Measurements from ENCODE around the gene KDM6B.
A peak's percentile ranks its signal among the peaks of the same experiment; 100 is the strongest.

KDM6B gene, protein sequence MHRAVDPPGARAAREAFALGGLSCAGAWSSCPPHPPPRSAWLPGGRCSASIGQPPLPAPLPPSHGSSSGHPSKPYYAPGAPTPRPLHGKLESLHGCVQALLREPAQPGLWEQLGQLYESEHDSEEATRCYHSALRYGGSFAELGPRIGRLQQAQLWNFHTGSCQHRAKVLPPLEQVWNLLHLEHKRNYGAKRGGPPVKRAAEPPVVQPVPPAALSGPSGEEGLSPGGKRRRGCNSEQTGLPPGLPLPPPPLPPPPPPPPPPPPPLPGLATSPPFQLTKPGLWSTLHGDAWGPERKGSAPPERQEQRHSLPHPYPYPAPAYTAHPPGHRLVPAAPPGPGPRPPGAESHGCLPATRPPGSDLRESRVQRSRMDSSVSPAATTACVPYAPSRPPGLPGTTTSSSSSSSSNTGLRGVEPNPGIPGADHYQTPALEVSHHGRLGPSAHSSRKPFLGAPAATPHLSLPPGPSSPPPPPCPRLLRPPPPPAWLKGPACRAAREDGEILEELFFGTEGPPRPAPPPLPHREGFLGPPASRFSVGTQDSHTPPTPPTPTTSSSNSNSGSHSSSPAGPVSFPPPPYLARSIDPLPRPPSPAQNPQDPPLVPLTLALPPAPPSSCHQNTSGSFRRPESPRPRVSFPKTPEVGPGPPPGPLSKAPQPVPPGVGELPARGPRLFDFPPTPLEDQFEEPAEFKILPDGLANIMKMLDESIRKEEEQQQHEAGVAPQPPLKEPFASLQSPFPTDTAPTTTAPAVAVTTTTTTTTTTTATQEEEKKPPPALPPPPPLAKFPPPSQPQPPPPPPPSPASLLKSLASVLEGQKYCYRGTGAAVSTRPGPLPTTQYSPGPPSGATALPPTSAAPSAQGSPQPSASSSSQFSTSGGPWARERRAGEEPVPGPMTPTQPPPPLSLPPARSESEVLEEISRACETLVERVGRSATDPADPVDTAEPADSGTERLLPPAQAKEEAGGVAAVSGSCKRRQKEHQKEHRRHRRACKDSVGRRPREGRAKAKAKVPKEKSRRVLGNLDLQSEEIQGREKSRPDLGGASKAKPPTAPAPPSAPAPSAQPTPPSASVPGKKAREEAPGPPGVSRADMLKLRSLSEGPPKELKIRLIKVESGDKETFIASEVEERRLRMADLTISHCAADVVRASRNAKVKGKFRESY (N-terminal part only)

DNA sequence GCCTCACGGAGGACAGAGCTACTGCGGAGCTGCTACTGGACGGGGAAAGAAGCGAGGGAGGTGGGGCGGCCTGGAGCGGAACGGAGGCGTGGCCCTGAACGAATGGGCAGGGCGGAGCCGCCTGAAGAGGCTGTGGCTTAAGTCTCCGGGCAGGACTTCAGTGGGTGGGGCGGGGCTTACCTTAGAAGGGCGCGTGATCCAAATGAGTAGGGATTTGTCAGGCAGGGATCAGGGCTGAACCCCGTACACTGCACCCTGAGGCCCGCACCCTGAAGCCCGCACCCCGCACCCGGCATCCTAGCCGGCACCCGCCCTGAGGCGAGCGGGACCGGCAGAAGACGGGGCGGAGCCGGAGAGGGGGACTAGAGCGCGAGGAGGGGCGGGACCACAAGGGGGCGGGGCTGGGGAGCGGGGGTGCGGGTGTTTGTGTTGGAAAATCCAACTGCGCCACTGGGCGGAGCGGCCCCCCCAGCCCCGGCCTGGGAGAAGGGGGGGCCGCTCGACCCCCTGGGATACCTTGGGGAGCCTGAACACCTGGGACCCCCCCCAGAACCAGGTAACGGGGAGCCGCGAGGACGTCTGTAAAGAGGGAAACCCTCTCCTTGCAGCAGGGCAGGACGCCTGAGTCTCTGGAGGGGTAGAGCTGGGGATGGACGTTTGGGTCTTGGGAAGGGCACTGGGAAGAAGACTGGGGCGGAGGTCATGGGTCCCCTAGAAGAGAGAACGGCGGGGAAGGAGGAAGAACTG is at the start of gene KDM6B:
KDM6B (plus strand) TSS at position 423 of the 747 bp plus-strand sequence. CDS start 11,338 bp downstream, outside the sequence.
- DNase-seq: peak; percentile 85

DNA sequence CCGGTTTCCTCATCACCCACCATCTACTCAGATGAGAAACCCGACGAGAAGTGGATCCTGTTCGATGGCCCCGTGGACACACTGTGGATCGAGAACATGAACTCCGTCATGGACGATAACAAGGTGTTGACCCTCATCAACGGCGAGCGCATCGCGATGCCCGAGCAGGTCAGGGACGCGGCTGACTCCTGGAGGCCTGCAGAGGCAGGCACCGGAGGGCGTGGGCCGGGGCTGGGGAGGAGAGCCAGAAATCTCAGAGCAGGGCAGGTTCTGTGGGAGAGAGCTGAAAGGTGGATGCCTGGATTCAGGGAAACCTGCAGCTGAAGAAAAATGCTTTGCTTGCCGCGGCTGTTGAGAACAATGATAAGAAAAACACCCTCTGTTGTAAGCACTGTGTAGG is 47.2 kb upstream of the KDM6B start:
- DNase-seq: no peak

DNA sequence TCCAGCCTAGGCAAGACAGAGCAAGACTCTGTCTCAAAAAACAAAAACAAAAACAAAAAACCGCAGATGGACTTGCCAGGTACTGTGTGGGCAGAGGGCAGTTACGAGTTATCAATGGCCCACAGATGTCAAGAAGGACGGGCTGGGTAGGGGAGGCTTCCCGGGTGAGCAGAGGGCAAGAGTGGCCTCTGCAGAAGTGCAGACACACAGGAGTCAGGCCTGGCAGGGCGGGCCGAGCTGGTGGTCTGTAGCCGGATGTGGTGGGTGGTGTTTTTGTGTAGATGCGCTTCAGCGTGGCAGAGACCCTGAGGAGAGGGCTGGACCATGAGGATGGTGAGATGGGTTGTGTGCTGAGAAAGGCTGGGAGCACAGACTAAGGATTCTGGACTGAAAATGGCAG is 44.9 kb upstream of the KDM6B start:
- DNase-seq: no peak

DNA sequence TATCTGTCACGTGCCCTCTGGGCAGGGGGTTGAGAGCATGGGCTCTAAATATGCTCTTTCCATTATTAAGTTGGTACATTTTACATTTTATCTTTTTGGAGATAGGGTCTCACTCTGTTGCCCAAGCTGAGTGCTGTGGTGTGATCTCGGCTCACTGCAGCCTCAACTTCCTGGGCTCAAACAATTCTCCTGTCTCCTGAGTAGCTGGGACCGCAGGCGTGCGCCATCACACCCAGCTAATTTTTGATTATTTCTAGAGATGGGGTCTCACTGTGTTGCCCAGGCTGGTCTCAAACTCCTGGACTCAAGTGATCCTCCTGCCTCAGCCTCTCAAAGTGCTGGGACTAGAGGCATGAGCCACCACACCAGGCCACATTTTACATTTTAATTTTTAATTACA is 43.9 kb upstream of the KDM6B start:
- no peak for DNase-seq

DNA sequence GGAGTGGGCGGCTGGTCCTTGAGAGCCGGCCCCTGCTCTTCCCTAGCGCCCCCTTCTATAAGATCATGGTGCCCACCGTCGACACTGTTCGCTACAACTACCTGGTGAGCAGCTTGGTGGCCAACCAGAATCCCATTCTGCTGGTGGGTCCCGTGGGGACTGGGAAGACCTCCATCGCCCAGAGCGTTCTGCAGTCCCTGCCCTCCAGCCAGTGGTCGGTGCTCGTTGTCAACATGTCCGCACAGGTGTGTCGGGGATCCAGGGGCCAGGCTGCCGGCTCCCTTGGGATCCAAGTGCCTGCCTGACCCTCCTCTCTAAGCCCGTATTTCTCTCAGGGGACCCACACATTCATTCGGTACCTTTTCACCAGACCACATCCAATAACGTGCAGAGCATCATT is 41.4 kb upstream of the KDM6B start:
- DNase-seq: no peak

DNA sequence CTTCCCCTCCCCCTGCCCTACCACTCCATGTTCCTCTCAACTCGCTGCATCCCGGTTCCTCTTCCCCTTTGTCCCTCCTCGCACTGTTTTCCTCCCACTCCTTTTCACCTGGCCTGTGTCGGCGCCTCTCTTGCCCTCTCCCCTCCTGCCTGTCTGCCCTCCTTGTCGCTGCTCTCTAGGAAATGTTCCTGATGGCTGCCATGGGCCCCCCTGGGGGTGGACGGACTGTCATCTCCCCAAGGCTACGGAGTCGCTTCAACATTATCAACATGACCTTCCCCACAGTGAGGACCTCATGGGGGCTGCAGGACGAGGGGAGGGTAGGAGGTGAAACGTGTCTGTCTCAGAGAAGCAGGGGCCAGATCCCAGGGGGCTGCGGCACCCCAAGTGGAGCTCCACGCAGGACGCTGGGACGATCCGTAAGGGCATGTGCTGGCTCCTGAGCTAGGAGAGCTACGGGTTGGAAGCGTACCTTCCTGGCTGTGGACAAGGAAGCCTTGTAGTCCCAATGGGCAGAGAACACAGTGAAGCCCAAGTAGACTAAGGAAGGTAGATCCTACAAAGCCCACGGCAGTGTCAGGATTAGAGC is 39.8 kb upstream of the KDM6B start:
- no peak for DNase-seq

DNA sequence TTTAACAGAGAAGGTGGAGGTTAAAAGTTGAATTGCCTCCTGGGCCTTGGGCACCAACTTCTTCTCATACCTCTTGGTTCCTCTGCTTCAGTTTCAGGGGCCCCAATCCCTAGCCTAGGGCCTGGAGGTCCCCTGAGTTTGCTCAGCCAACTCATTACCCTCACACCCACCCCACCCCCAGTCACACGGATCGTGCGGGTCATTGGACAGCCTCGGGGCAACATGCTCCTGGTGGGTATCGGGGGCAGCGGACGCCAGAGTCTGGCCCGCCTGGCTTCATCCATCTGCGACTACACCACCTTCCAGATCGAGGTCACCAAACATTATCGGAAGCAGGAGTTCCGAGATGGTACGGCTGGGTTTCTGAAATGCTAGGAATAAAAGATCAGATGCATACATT is 36.0 kb upstream of the KDM6B start:
- no peak for DNase-seq

DNA sequence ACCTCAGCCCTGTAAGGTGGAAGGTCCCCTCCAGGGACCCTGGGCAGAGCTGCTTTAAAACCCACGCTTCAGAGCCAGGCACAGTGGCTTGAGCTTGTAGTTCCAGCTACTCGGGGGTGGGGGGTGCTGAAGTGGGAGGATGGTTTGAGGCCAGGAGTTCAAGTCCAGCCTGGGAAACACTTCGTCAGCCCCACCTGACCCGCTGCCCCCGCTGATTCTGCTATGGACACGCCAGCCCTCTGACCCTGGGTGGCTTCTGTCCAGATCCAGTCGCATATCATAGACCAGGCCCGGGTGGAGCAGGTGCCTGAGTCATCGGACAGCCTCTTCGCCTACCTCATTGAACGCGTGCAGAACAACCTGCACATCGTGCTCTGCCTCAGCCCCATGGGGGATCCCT is 35.2 kb upstream of the KDM6B start:
- no peak for DNase-seq

DNA sequence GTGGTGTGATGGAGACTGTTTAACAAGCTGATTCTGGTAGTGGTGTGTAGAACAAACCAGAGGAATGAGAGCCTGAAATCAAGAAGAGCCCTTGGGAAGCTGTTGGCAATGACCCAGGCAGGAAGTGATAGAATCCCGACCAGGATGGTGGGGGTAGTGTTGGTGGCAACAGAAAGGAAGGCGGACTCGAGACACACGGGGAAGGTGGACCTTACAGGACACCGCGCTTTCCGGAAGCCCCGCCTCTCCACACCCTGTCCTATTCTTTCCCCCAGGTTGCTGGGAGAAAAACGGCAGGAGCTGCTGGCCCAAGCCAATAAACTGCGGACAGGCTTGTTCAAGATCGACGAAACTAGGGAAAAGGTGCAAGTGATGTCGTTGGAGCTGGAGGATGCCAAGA is 30.0 kb upstream of the KDM6B start:
- DNase-seq: no peak

DNA sequence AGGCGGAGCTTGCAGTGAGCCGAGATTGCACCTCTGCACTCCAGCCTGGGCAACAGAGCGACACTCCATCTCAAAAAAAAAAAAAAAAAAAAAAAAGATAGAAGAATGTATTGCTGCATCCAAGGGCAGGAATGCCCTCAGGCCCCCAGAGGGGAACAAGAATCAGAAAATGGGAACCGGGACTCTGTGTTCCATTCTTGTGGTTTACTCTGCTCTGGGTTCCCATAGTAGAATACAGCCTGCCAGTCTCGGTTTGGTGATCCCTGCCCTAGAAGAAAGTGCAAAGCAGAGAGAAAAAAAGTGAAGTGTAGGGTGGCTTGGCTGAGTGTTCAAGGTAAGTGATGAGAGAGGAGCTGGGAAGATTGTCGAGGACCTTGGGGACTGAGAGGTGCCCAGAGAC is 27.4 kb upstream of the KDM6B start:
- peak; percentile 81 for DNase-seq

DNA sequence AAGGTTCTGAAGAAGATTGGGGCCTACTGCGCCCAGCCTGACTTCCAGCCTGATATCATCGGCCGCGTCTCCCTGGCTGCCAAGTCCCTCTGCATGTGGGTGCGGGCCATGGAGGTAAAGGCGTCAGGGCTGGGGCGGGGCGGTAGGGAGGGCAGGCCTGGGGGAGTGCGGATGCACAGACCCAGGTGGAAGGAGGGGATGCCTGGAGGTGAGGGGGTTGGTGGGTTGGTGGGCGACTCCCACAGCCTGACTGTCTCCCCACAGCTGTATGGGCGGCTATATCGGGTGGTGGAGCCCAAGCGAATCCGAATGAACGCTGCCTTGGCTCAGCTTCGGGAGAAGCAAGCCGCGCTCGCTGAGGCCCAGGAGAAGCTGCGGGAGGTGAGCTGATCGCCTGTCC is 26.8 kb upstream of the KDM6B start:
- no peak for DNase-seq

DNA sequence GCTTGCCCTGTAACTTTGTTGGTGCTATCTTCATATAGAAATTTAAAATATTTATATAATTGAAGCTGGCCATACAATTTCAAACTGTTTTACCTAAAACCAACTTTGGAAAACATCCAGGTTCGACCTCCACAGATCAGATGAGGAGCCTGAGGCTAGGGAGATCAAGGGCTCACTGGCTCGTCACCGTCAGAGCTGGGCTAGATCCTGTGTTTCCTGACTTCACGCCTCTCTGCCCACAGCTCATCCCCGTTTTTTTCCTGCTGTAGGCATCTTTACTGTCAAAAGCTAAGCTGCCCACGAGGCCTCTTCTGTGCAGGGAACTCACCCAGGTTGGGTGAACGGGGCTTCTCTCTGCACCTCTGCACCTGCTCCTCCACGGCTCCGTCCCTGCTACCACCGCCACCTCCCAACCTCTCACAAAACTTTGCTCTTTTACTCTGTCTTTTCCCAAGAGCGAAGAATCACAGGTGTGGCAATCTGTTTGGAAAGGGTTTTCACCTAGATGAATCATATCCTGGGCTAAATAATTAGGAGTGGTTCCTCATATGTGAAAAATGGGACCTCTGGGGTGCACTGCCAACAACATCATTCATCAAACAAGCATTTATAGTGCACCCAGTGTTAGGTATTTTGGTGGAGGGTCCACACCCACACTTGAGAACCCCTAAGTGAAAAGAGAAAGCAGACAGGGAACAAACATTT is 24.8 kb upstream of the KDM6B start:
- DNase-seq: no peak

DNA sequence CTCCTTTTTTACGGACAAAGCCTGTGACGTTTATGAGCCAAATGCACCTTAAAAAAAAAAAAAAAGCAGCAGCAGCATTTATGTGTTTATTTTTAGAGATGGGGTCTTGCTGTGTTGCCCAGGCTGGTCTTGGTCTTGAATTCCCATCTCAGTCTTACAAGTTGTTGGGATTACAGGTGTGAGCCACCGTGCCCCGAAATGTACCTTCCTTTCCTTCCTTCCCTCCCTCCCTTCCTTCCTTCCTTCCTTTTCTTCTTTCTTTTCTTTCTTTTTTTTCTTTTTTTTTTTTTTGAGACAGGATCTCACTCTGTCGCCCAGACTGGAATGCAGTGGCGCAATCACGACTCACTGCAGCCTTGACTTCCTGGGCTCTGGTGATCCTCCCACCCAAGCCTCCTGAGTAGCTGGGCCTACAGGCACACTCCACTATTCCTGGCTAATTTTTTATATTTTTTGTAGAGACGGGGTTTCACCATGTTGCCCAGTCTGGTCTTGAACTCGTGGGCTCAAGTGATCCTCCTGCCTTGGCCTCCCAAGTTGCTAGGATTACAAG is 24.1 kb upstream of the KDM6B start:
- DNase-seq: peak; percentile 26

DNA sequence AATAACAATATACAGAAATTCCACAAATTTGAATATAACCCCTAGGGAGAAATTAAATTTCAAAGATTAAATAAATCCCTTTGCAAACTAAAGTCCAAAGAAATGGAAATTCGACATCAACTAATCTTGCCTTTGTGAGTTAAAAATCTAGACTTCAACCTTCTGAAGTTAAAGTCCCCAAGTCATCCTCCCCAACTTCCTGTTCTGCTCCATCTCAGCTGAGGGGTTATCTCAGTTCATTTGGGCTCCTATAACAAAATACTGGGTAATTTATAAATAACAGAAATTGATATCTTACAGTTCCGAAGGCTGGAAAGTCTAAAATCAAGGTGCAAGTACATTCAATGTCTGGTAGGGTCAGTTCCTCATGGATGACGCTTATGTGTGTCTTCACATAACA is 22.8 kb upstream of the KDM6B start:
- DNase-seq: no peak

DNA sequence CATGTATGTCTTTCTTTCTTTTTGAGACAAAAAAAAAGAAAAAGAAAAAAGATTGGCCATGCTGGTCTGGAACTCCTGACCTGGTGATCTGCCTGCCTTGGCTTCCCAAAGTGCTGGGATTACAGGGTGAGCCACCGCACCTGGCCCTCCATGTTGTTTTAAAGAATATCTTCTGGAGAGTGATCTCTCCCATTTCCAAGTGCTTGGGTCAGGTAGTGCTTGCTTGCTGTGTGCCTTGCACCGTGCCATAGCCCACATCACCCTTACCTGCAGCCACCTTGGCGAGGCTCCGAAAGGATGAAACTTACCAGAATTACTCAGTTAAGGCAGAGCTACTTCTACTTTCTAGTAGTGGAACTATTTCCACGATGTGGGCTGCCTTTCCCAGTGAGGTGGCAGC is 19.0 kb upstream of the KDM6B start:
- DNase-seq: no peak

DNA sequence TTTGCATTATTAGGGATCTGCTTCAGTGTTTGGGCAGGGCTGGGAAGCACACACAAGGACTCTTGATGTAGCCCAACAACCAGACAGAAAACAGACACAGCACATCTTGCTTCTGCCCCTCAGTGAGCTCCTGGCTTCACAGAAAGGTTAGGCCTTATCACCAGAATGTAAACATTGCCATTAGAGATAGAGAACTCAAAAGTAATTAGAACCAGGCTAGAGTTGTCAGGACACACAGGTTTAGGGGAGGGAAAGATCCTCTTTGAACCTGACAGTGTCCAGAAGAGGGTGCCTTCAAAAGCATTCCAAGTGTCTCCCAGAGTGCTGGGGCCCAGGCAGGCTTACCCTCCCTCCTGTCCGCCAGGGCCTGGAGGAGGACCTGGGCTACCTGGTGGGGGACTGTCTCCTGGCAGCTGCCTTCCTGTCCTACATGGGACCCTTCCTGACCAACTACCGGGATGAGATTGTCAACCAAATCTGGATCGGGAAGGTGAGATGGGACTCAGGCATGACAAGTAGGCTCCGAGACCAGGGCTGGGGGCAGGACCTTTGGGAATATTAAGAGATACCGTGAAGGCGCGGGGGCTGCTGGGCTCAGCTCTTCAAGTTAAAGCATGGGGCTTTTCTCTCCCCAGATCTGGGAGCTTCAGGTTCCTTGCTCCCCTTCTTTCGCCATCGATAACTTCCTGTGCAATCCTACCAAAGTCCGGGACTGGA is 16.9 kb upstream of the KDM6B start:
- DNase-seq: no peak

DNA sequence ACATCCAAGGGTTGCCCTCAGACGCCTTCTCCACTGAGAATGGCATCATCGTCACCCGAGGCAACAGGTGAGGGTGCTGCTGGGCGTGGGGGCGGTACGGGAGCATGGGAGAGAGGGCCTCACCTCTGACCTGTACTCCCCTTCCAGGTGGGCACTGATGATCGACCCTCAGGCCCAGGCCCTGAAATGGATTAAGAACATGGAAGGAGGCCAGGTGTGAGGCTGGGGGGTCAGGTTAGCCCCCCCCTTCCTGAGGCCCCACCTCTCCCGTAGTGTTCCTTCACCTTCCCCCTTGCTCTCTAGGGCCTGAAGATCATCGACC is 16.4 kb upstream of the KDM6B start:
- DNase-seq: no peak

DNA sequence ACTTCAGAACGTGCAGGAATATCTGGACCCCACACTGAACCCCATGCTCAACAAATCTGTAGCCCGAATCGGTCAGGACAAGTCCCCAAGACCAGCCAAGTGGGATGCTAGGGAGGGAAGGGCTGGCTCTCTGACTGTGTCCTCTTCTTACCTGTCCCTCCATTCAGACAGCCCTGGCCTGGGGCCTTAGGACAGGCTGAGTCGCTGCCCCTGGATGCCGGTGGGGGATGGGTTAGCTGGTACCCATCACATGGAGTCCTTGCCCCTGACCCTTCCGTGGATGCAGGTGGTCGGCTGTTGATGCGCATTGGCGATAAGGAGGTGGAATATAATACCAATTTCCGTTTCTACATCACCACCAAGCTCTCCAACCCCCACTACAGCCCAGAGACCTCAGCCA is 16.0 kb upstream of the KDM6B start:
- DNase-seq: no peak

DNA sequence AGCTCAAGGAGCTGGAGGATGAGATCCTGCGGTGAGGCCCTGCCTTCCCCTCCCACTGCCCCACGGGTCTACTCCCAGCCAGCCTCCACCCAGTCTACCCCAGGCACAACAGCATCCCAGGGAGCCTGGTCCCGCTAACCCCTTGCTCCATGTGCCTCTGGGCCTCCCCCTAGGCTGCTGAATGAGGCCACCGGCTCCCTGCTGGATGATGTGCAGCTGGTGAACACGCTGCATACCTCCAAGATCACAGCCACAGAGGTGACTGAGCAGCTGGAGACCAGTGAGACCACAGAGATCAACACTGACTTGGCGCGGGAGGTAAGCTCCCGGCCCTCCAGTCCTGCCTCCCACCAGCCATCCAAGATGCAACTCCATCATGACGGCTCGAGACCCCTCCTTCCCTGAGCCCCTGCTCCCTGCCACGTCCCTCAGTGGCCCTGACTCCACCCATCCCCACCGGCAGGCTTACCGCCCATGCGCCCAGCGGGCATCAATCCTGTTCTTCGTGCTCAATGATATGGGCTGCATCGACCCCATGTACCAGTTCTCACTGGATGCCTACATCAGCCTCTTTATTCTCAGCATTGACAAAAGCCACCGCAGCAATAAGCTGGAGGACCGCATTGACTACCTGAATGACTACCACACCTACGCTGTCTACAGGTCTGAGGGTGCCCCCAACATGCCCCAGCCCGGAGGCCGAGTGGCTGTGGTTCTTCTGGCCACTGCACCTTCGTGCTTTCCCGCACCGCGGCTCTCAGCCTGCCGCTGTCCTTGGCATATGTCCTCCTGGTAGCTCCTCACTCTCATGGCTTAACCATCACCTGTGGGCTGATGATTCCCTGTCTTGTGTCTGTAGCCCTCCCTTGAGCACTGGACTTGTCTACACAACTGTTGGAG is 15.0 kb upstream of the KDM6B start:
- no peak for DNase-seq

DNA sequence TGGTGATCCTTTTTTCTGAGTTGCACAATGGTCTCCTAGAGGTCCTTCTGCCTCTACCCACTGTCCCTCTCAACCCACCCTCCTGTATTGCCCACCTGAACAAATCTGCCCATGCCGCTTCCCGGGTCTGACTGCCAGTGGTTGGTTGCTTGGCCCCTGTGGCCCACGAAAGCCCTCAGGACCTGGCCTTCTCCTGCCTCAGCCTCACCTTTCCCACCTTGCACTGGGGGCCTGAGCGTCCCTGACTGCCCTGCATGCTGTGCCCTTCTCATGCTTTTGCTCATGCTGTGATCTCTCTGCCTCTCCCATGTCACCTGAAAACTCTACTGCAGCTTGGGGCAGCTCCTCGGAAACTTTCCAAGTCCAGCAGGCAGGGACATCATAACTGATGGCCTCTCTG is 13.8 kb upstream of the KDM6B start:
- DNase-seq: no peak

All from MV-4-11 (cell line).